Pancreas (tissue), 10 donors: ENCODE results near the gene MTX1. TPM values are rescaled to one million over a fixed set of nuclear protein-coding genes. Genes with fewer than 3 reads are reported as not detected.

Experiments used
- ATAC-seq, 4 donors: fragments of 200-7000 bp; cut with Tn5 transposase; one replicate each; pipeline versions ENCODE4 v1.8.0 to v1.9.1; 2020; ENCODE audit warnings: mild to moderate bottlenecking in 4 of 4, moderate library complexity in 4 of 4
- DNase-seq, 6 donors: peaks; one replicate each; pipeline ENCODE4 v3.0.0-alpha.2; 2020
- FAIRE-seq: peaks from 2 replicates; lab custom pipeline; 2012; peaks lifted over from hg19 to GRCh38; lab: Jason Lieb, UNC
- H3K27ac ChIP-seq, 4 donors: fragments of 200-600 bp; sonication (generic); 1 replicate in 3 of 4; 2 replicates in 1 of 4; pipeline versions ENCODE4 v1.5.0 to v1.8.0; 2020
- H3K27me3 ChIP-seq, 4 donors: fragments of 200-600 bp; one replicate each; pipeline ENCODE4 v1.8.0; 2021
- H3K36me3 ChIP-seq, 3 donors: fragments of 200-600 bp; sonication (generic) in 1 of 3; one replicate each; pipeline versions ENCODE4 v1.5.0 to v1.8.0; 2020 to 2021
- H3K4me1 ChIP-seq, 3 donors: fragments of 200-600 bp; one replicate each; pipeline ENCODE4 v1.8.0; 2021
- H3K4me3 ChIP-seq, 4 donors: fragments of 200-600 bp; sonication (generic) in 2 of 4; one replicate each; pipeline versions ENCODE4 v1.5.0 to v1.8.0; 2020 to 2021
- H3K9me3 ChIP-seq, 4 donors: fragments of 200-600 bp; one replicate each; pipeline ENCODE4 v1.8.0; 2021
- CTCF ChIP-seq, 4 donors: fragments of 200-600 bp; sonication (generic) in 3 of 4; IDR thresholded peaks; one replicate each; pipeline versions ENCODE4 v1.5.0 to v1.8.0; 2021; ENCODE audit warnings: antibody characterized with exemption in 4 of 4
- WGBS, 2 donors: extraction: QIAGEN DNeasy Blood & Tissue Kit; methylation state at CpG; one replicate each; pipeline ENCODE4 v1.1.7; 2013; 5-methylcytosine and 5-hydroxymethylcytosine counted together
- intact Hi-C, 3 donors: fragments of 100-400 bp; cut with DNase I; formaldehyde crosslinking; loops; one replicate each; pipeline versions ENCODE4 v1.11.1 to v1.14.2; 2022
- polyA plus RNA-seq, 2 donors: library from polyadenylated mRNA; stranded (reverse); fragments of 200-250 nt; gene quantifications; one replicate each; pipeline ENCODE4 v1.2.3, GENCODE V29; 2013
- total RNA-seq, 6 donors: library from RNA; stranded (reverse); fragmentation: NEBNext Ultra II Directional in 4 of 6; extraction: Animal tissue kit (Norgen Biotek cat#: 25700) in 4 of 6; gene quantifications; one replicate each; pipeline versions ENCODE4 v1.2.1 to v1.2.4, GENCODE V29; 2021 to 2023
- donor health status: healthy with polysubstance abuse.
- donor health status: DM: no; HTN: no; CAD: no; lungs with moderate emphysema.
- donor health status: DM: no; HTN: no; CAD: no.
- donor health status: control.
- donor health status: control.
- donor health status: Bipolar disorder and iron deficiency.
- donor health status: DM: yes; HTN: yes; CAD: no.
- donor health status: DM: no; HTN: no; CAD: no.
- donor health status: DM: no; HTN: no; CAD: no.
- donor health status: DM: yes; HTN: yes; CAD: no.

The MTX1 gene
- total and polyA plus RNA-seq, 8 donors = 10.7 to 36.8 (median 16.5) TPM

- ATAC-seq (peak; percentile 2 to 11 (median 8)), DNase-seq (peak in 3 of 6 donors; percentile 65 to 81 (median 68)), FAIRE-seq (no peak)
- WGBS, 2 donors = 4 to 5% methylated on average over 16 to 35 of the region's 35 CpGs
- no peaks in the 10 kb centered on the region for H3K9me3 ChIP-seq
- peak overlapping the region; percentile 69 to 87 (median 78) for H3K4me3 ChIP-seq
- TF ChIP-seq CTCF (IDR thresholded peaks at IDR 0.05) = no peak
- H3K27me3 ChIP-seq = no peaks in the 10 kb centered on the region
- intact Hi-C loops = loop anchor here in 2 of 3 donors (5.0 to 10.0 kb wide), 4 partner anchors 68 to 340 kb away; partner anchors contain the start of gene RUSC1 (in 2 of the 2)
- peaks cover 0 to 16% (median 0%) of the 10 kb centered on the region in 3 donors for H3K4me1 ChIP-seq
- peak overlapping the region; percentile 73 to 91 (median 80) for H3K27ac ChIP-seq
- H3K36me3 ChIP-seq = no peaks in the 10 kb centered on the region
These were observed 46.3 kb downstream of the MTX1 start for GRCh38 chr1:155254714-155255242.

- Histone ChIP-seq H3K36me3 (no peaks in the 10 kb centered on the region), H3K9me3 (no peaks in the 10 kb centered on the region), H3K27me3 (no peaks in the 10 kb centered on the region), H3K27ac (peak within 1 kb of the TSS; percentile 73 to 91 (median 80)), H3K4me3 (peak within 1 kb of the TSS; percentile 69 to 87 (median 78)), H3K4me1 (peaks cover 0 to 14% (median 0%) of the 10 kb centered on the region in 3 donors)
- intact Hi-C loops = loop anchor here in 2 of 3 donors (10.0 kb wide), 2 partner anchors 69 to 339 kb away; partner anchors contain the start of gene RUSC1 (in 1 of the 2)
- ATAC-seq (peak; percentile 86 to 93 (median 91)), DNase-seq (peak; percentile 80 to 93 (median 88)), FAIRE-seq (no peak)
- WGBS, 2 donors = 2 to 4% methylated on average over 29 to 54 of the region's 54 CpGs
- no peak for TF ChIP-seq CTCF (IDR thresholded peaks at IDR 0.05)
These were observed 46.9 kb downstream of the MTX1 start, which contains the start of gene ENTREP3 for GRCh38 chr1:155255243-155256007. Gene ENTREP3, minus strand, starts transcription at chr1:155255483. Its CDS starts 606 bp downstream, at chr1:155254877.

- TF ChIP-seq CTCF (IDR thresholded peaks at IDR 0.05) = no peak
- WGBS, 2 donors = 83 to 85% methylated on average over 20 of the region's 20 CpGs
- ATAC-seq (peak in 1 of 4 donors; percentile 1), DNase-seq (no peak), FAIRE-seq (no peak)
- peak overlapping the region in 3 of 4 donors; percentile 75 to 91 (median 86) for H3K27ac ChIP-seq
- intact Hi-C loops = loop anchor here in 2 of 3 donors (10.0 kb wide), 2 partner anchors 69 to 339 kb away; partner anchors contain the start of gene RUSC1 (in 1 of the 2)
- no peaks in the 10 kb centered on the region for H3K9me3 ChIP-seq
- H3K4me1 ChIP-seq = peaks cover 0 to 19% (median 4%) of the 10 kb centered on the region in 3 donors
- H3K27me3 ChIP-seq = no peaks in the 10 kb centered on the region
- peak overlapping the region in 1 of 4 donors; percentile 87 for H3K4me3 ChIP-seq
- H3K36me3 ChIP-seq = no peaks in the 10 kb centered on the region
These were observed 47.8 kb downstream of the MTX1 start for GRCh38 chr1:155256058-155256852.

GRCh38 chr1:155260276-155260675 is 51.8 kb downstream of the MTX1 start:
- H3K9me3 ChIP-seq = no peaks in the 10 kb centered on the region
- H3K36me3 ChIP-seq = peaks cover 0 to 12% (median 10%) of the 10 kb centered on the region in 3 donors
- no peak for TF ChIP-seq CTCF (IDR thresholded peaks at IDR 0.05)
- DNase-seq = no peak
- no peak overlapping the region for H3K27ac ChIP-seq
- no peak for ATAC-seq
- no peak overlapping the region for H3K4me3 ChIP-seq
- H3K4me1 ChIP-seq = peaks cover 0 to 14% (median 7%) of the 10 kb centered on the region in 3 donors
- intact Hi-C loops = no loop called here
- no peaks in the 10 kb centered on the region for H3K27me3 ChIP-seq
- FAIRE-seq = no peak
- WGBS, 2 donors = 88 to 90% methylated on average over 5 of the region's 5 CpGs
